ENCODE measurements around the gene ODAD4.

DNA sequence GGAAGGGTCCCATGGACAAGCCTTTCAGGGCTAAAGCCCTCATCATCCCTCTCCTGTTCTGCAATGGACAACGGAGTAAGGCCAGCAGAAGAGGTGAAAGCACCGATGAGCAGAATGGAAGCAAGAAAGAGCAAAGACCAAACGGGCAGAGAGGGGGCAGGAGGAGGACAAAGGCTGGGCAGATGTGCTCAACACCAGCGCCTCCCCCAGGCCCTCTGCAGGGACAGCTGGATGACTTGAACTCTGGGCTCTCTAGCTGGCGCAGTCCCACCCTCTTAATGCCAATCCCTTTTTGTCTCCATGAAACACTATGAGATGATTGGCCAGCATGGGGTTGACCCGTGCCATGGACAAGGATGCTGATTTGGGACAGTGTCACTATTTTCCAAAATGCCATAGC lies 33.7 kb upstream of the ODAD4 start:
- TF ChIP-seq, protein P1, sequence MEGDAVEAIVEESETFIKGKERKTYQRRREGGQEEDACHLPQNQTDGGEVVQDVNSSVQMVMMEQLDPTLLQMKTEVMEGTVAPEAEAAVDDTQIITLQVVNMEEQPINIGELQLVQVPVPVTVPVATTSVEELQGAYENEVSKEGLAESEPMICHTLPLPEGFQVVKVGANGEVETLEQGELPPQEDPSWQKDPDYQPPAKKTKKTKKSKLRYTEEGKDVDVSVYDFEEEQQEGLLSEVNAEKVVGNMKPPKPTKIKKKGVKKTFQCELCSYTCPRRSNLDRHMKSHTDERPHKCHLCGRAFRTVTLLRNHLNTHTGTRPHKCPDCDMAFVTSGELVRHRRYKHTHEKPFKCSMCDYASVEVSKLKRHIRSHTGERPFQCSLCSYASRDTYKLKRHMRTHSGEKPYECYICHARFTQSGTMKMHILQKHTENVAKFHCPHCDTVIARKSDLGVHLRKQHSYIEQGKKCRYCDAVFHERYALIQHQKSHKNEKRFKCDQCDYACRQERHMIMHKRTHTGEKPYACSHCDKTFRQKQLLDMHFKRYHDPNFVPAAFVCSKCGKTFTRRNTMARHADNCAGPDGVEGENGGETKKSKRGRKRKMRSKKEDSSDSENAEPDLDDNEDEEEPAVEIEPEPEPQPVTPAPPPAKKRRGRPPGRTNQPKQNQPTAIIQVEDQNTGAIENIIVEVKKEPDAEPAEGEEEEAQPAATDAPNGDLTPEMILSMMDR (IDR thresholded peaks at IDR 0.05; ENCODE audit: control extremely low read depth in 1 of 3, insufficient read depth in 1 of 3, low read depth in 1 of 3, low read length in 3 of 3) = peak; percentile 33 to 62 (median 51)
- TF ChIP-seq ZNF274 (IDR thresholded peaks at IDR 0.05; ENCODE audit: borderline replicate concordance, extremely low read depth, low read length) = no peak
- no peak for TF ChIP-seq POLR2A (IDR thresholded peaks at IDR 0.05; ENCODE audit: control extremely low read depth in 1 of 2, low read depth in 2 of 2, low read length in 2 of 2)
- no peak for TF ChIP-seq CBX5 (IDR thresholded peaks at IDR 0.05; ENCODE audit: low read depth, low read length)
- TF ChIP-seq POLR2AphosphoS5 (IDR thresholded peaks at IDR 0.05; ENCODE audit: low read depth, low read length) = no peak
- TF ChIP-seq RAD21 (IDR thresholded peaks at IDR 0.05 in 1 of 2, conservative IDR thresholded peaks at IDR 0.05 in 1 of 2; ENCODE audit: low read depth in 2 of 2, low read length in 2 of 2) = peak; percentile 20 to 41; a peak in 3 of 4 replicates
- TF ChIP-seq MAFK (IDR thresholded peaks at IDR 0.05; ENCODE audit: low read depth, low read length) = no peak
- no peak for TF ChIP-seq EZH2 (IDR thresholded peaks at IDR 0.05; ENCODE audit: low read depth, low read length, severe bottlenecking)

All from H1 (cell line).